H1 (cell line): Measurements from ENCODE around the gene EFEMP1. TPM values are rescaled to one million over a fixed set of nuclear protein-coding genes. Genes with fewer than 3 reads are reported as not detected.

ENCODE experiments used
- CTCF ChIA-PET: fragments of 300-600 bp; sonication (Branson Sonifier 250); formaldehyde crosslinking; loops from one replicate; lab custom pipeline; 2021; ENCODE audit not compliant: partially characterized antibody; lab: Charles Lee
- POLR2A ChIA-PET: fragments of 300-600 bp; sonication (Branson Sonifier 250); formaldehyde crosslinking; loops from one replicate; lab custom pipeline; 2021; ENCODE audit warnings: inconsistent platforms; ENCODE audit not compliant: partially characterized antibody; lab: Charles Lee
- DNase-seq, 2 experiments: peaks; one replicate each; pipeline versions ENCODE4 v3.0.0 to v3.0.0-alpha.2; 2010 to 2022; ENCODE audit warnings: low spot score in 2 of 2, low read depth in 1 of 2, mixed read lengths in 1 of 2
- FAIRE-seq: peaks from 2 replicates; lab custom pipeline; 2011; peaks lifted over from hg19 to GRCh38; lab: Jason Lieb, UNC
- H2AFZ ChIP-seq: 2 replicates; pipeline ENCODE4 v1.8.1; 2012; ENCODE audit warnings: low read length, inconsistent platforms
- H2AK5ac ChIP-seq: 2 replicates; pipeline ENCODE4 v1.6.1; 2013; ENCODE audit warnings: low read depth, low read length
- H2BK120ac ChIP-seq: replicated peaks from 2 replicates; pipeline ENCODE3; 2013; ENCODE audit warnings: low read depth, low read length, inconsistent platforms
- H2BK12ac ChIP-seq: 2 replicates; pipeline ENCODE4 v1.6.1; 2013; ENCODE audit warnings: low read depth, low read length
- H2BK15ac ChIP-seq: 2 replicates; pipeline ENCODE4 v1.6.1; 2013; ENCODE audit warnings: low read length
- H2BK20ac ChIP-seq: 2 replicates; pipeline ENCODE4 v1.6.1; 2013; ENCODE audit warnings: low read length
- H2BK5ac ChIP-seq: 2 replicates; pipeline ENCODE4 v1.6.1; 2013; ENCODE audit warnings: low read depth, low read length
- H3K14ac ChIP-seq: 2 replicates; pipeline ENCODE4 v1.6.1; 2013; ENCODE audit warnings: inconsistent platforms; ENCODE audit not compliant: insufficient read length
- H3K18ac ChIP-seq: 2 replicates; pipeline ENCODE4 v1.6.1; 2013; ENCODE audit warnings: low read length; ENCODE audit errors: extremely low read depth
- H3K23ac ChIP-seq: 2 replicates; pipeline ENCODE4 v1.6.1; 2013; ENCODE audit warnings: inconsistent platforms; ENCODE audit not compliant: insufficient read length
- H3K23me2 ChIP-seq: 2 replicates; pipeline ENCODE4 v1.6.1; 2013; ENCODE audit warnings: low read depth, low read length
- H3K27ac ChIP-seq: 2 replicates; pipeline ENCODE4 v1.6.1; 2011; ENCODE audit warnings: low read depth, low read length, inconsistent platforms
- H3K27me3 ChIP-seq, 4 experiments: replicated peaks in 1 of 4; 1 replicate in 1 of 4; 2 replicates in 3 of 4; pipeline versions ENCODE4 v1.6.1 to v1.8.1; 2011 to 2013; ENCODE audit warnings: low read length in 3 of 4, mild to moderate bottlenecking in 3 of 4, inconsistent platforms in 2 of 4, mixed read lengths in 2 of 4, moderate library complexity in 1 of 4; ENCODE audit not compliant: control insufficient read depth in 3 of 4, insufficient read depth in 3 of 4; ENCODE audit errors: extremely low read depth in 1 of 4
- H3K36me3 ChIP-seq, 4 experiments: 2 replicates each; pipeline versions ENCODE4 v1.6.1 to v1.8.1; 2011 to 2013; ENCODE audit warnings: mild to moderate bottlenecking in 4 of 4, low read length in 3 of 4, moderate library complexity in 2 of 4, control low read depth in 1 of 4, inconsistent platforms in 1 of 4; ENCODE audit not compliant: insufficient read depth in 4 of 4, control insufficient read depth in 2 of 4
- H3K4ac ChIP-seq: replicated peaks from 2 replicates; pipeline ENCODE3; 2013; ENCODE audit warnings: low read length, low read depth, mixed read lengths, inconsistent platforms; ENCODE audit not compliant: insufficient read length
- H3K4me1 ChIP-seq, 4 experiments: replicated peaks in 1 of 4; 1 replicate in 1 of 4; 2 replicates in 3 of 4; pipeline versions ENCODE4 v1.6.1 to v1.8.1; 2011 to 2013; ENCODE audit warnings: low read length in 3 of 4, inconsistent platforms in 2 of 4, mixed read lengths in 1 of 4; ENCODE audit not compliant: insufficient read depth in 4 of 4, control insufficient read depth in 3 of 4
- H3K4me2 ChIP-seq, 2 experiments: 2 replicates each; pipeline versions ENCODE4 v1.6.1 to v1.8.1; 2011 to 2013; ENCODE audit warnings: low read depth in 2 of 2, low read length in 2 of 2, control low read depth in 1 of 2, inconsistent platforms in 1 of 2, mild to moderate bottlenecking in 1 of 2; ENCODE audit not compliant: insufficient read depth in 1 of 2
- H3K4me3 ChIP-seq, 4 experiments: fragments of 200-600, 300-600 bp in 1 of 4; sonication (generic), shearing (Covaris generic), sonication (Bioruptor Twin) in 1 of 4; 2 replicates each; pipeline versions ENCODE4 v1.5.1 to v1.8.1; 2011 to 2016; ENCODE audit warnings: low read length in 4 of 4, low read depth in 3 of 4, control low read depth in 2 of 4, inconsistent platforms in 2 of 4, mild to moderate bottlenecking in 2 of 4, mixed read lengths in 1 of 4, moderate library complexity in 1 of 4; ENCODE audit not compliant: insufficient read depth in 2 of 4; ENCODE audit errors: extremely low read depth in 1 of 4
- H3K56ac ChIP-seq: replicated peaks from 2 replicates; pipeline ENCODE3; 2013; ENCODE audit warnings: low read depth, mild to moderate bottlenecking, mixed read lengths, low read length, inconsistent platforms; ENCODE audit not compliant: insufficient read length
- H3K79me1 ChIP-seq: 2 replicates; pipeline ENCODE4 v1.6.1; 2013; ENCODE audit warnings: low read depth, low read length, control low read depth
- H3K79me2 ChIP-seq, 2 experiments: 2 replicates each; pipeline versions ENCODE4 v1.6.1 to v1.8.1; 2012 to 2013; ENCODE audit warnings: low read length in 2 of 2, mild to moderate bottlenecking in 2 of 2, inconsistent platforms in 1 of 2; ENCODE audit not compliant: insufficient read depth in 2 of 2, control insufficient read depth in 1 of 2
- H3K9ac ChIP-seq, 4 experiments: replicated peaks in 1 of 4; 1 replicate in 1 of 4; 2 replicates in 3 of 4; pipeline versions ENCODE4 v1.6.1 to v1.8.1; 2011 to 2013; ENCODE audit warnings: low read depth in 3 of 4, low read length in 3 of 4, control low read depth in 2 of 4, mild to moderate bottlenecking in 2 of 4, moderate library complexity in 2 of 4, inconsistent platforms in 1 of 4; ENCODE audit errors: extremely low read depth in 1 of 4
- H3K9me3 ChIP-seq, 2 experiments: 2 replicates each; pipeline versions ENCODE4 v1.6.1 to v1.8.1; 2012 to 2013; ENCODE audit warnings: mild to moderate bottlenecking in 2 of 2, moderate library complexity in 2 of 2, control low read depth in 1 of 2, inconsistent platforms in 1 of 2, low read depth in 1 of 2, low read length in 1 of 2, mixed read lengths in 1 of 2; ENCODE audit not compliant: insufficient read depth in 2 of 2
- H4K20me1 ChIP-seq, 2 experiments: replicated peaks in 1 of 2; 2 replicates each; pipeline versions ENCODE3 to v1.8.1; 2011 to 2013; ENCODE audit warnings: inconsistent platforms in 2 of 2, low read length in 2 of 2, mild to moderate bottlenecking in 1 of 2; ENCODE audit not compliant: insufficient read depth in 2 of 2, control insufficient read depth in 1 of 2
- H4K5ac ChIP-seq: 2 replicates; pipeline ENCODE4 v1.6.1; 2013; ENCODE audit warnings: low read length, low read depth, mixed read lengths, inconsistent platforms; ENCODE audit not compliant: insufficient read length
- H4K8ac ChIP-seq: 2 replicates; pipeline ENCODE4 v1.8.0; 2013; ENCODE audit warnings: mild to moderate bottlenecking, moderate library complexity, low read length, inconsistent platforms; ENCODE audit not compliant: insufficient read depth; ENCODE audit errors: extremely low read depth
- H4K91ac ChIP-seq: replicated peaks from 2 replicates; pipeline ENCODE3; 2013; ENCODE audit warnings: low read length, mixed read lengths, inconsistent platforms; ENCODE audit not compliant: insufficient read length
- BRCA1 ChIP-seq: IDR thresholded peaks from 2 replicates; pipeline ENCODE4 v1.6.1; 2012; ENCODE audit warnings: low read depth, low read length, improper control_type of control experiment
- CBX5 ChIP-seq: fragments of 300-800, 300-1000 bp; sonication (generic); IDR thresholded peaks from 2 replicates; pipeline ENCODE4 v1.7.1; 2016; ENCODE audit warnings: antibody characterized with exemption, low read length, low read depth
- CBX8 ChIP-seq: fragments of 300-800, 300-1000 bp; sonication (generic); IDR thresholded peaks from 2 replicates; pipeline ENCODE4 v1.7.1; 2016; ENCODE audit warnings: low read depth, low read length, borderline replicate concordance
- CREB1 ChIP-seq: IDR thresholded peaks from 2 replicates; pipeline ENCODE4 v1.6.1; 2012; ENCODE audit warnings: inconsistent platforms
- EZH2 ChIP-seq: fragments of 200-600 bp; sonication (generic); IDR thresholded peaks from 2 replicates; pipeline ENCODE4 v1.7.1; 2012; ENCODE audit warnings: low read depth, mild to moderate bottlenecking, moderate library complexity, low read length, inconsistent platforms; ENCODE audit not compliant: severe bottlenecking
- FOSL1 ChIP-seq: IDR thresholded peaks from 2 replicates; pipeline ENCODE4 v1.6.1; 2011; ENCODE audit warnings: mild to moderate bottlenecking, low read depth, low read length, moderate library complexity; ENCODE audit not compliant: insufficient read depth
- HDAC2 ChIP-seq, 2 experiments: fragments of 300-600 bp in 1 of 2; sonication (generic) in 1 of 2; IDR thresholded peaks; 2 replicates each; pipeline ENCODE4 v1.6.1; 2011 to 2012; ENCODE audit warnings: low read depth in 2 of 2, low read length in 2 of 2, mild to moderate bottlenecking in 2 of 2, moderate library complexity in 2 of 2, borderline replicate concordance in 1 of 2, inconsistent platforms in 1 of 2
- JUN ChIP-seq: IDR thresholded peaks from 2 replicates; pipeline ENCODE4 v1.6.1; 2011; ENCODE audit warnings: low read depth, mild to moderate bottlenecking, improper control_type of control experiment, low read length
- KDM5A ChIP-seq: fragments of 200-600 bp; IDR thresholded peaks from 2 replicates; pipeline ENCODE4 v1.7.1; 2012; ENCODE audit warnings: mild to moderate bottlenecking, low read length, inconsistent platforms, mixed read lengths
- POLR2AphosphoS5 ChIP-seq: IDR thresholded peaks from 2 replicates; pipeline ENCODE4 v1.6.1; 2011; ENCODE audit warnings: low read depth, low read length
- RAD21 ChIP-seq, 2 experiments: IDR thresholded peaks in 1 of 2; conservative IDR thresholded peaks in 1 of 2; 2 replicates each; pipeline ENCODE4 v1.6.1; 2011; ENCODE audit warnings: low read depth in 2 of 2, low read length in 2 of 2, improper control_type of control experiment in 1 of 2, inconsistent platforms in 1 of 2, mild to moderate bottlenecking in 1 of 2, moderate library complexity in 1 of 2
- RNF2 ChIP-seq: fragments of 200-900, 300-1000 bp; sonication (generic); IDR thresholded peaks from 2 replicates; pipeline ENCODE4 v1.7.1; 2016; ENCODE audit warnings: borderline replicate concordance, low read depth, mild to moderate bottlenecking, antibody characterized with exemption, low read length; ENCODE audit not compliant: poor library complexity, severe bottlenecking; ENCODE audit errors: missing control alignments
- SP1 ChIP-seq: IDR thresholded peaks from 2 replicates; pipeline ENCODE4 v1.6.1; 2011; ENCODE audit warnings: low read depth, low read length
- WGBS, 2 experiments: shearing (Covaris generic) in 1 of 2; methylation state at CpG; one replicate each; pipeline versions ENCODE4 v1.1.6 to v1.1.7; 2013 to 2015; ENCODE audit warnings: low lambda C conversion rate in 2 of 2, mixed read lengths in 2 of 2, inconsistent platforms in 1 of 2, low coverage in 1 of 2, missing lambda C conversion rate in 1 of 2; ENCODE audit not compliant: insufficient replicate concordance in 2 of 2, insufficient coverage in 1 of 2, insufficient read length in 1 of 2; ENCODE audit errors: extremely low coverage in 1 of 2, missing lambda C conversion rate in 1 of 2; 5-methylcytosine and 5-hydroxymethylcytosine counted together
- polyA plus RNA-seq, 7 experiments: library from polyadenylated mRNA; depleted of rRNA in 3 of 7; stranded (reverse) in 5 of 7; unstranded in 2 of 7; fragments of >200 nt in 5 of 7; fragments of 200-250 nt in 2 of 7; gene quantifications; 1 replicate in 5 of 7; 2 replicates in 1 of 7; 4 replicates in 1 of 7; pipeline versions ENCODE4 v1.2.1 to v1.2.3, GENCODE V29; 2011 to 2013; ENCODE audit warnings: missing spikeins in 2 of 7, mixed read lengths in 2 of 7
- total RNA-seq: library from RNA; stranded (reverse); fragmentation: NEBNext Ultra II Directional; extraction: Animal tissue kit (Norgen Biotek cat#: 25700); gene quantifications from 2 replicates; pipeline ENCODE4 v1.2.1, GENCODE V29; 2021

The EFEMP1 gene
- total and polyA plus RNA-seq, 2 of the 8 experiments (the other 6 are each of a cell fraction or from before 2014, with no cell fraction given): 15.5 to 19.7 TPM

- no peak overlapping the region for H4K8ac ChIP-seq
- no peaks in the 10 kb centered on the region for H3K23me2 ChIP-seq
- H3K79me1 ChIP-seq: no peaks in the 10 kb centered on the region
- H3K4ac ChIP-seq: no peak overlapping the region
- TF ChIP-seq SP1 (no peak), POLR2AphosphoS5 (no peak), CBX8 (no peak), CBX5 (no peak), RAD21 (IDR thresholded peaks at IDR 0.05 in 1 of 2, conservative IDR thresholded peaks at IDR 0.05 in 1 of 2; ENCODE audit: low read depth in 2 of 2, low read length in 2 of 2) (no peak), EZH2 (no peak), CREB1 (no peak), BRCA1 (no peak), FOSL1 (no peak), HDAC2 (IDR thresholded peaks at IDR 0.05; ENCODE audit: borderline replicate concordance in 1 of 2, low read depth in 2 of 2, low read length in 2 of 2) (no peak), RNF2 (no peak), JUN (no peak), KDM5A (no peak)
- TF ChIP-seq, all 59 proteins: peak for 0
- H3K4me2 ChIP-seq: no peak overlapping the region
- H3K14ac ChIP-seq: no peak overlapping the region
- no peak overlapping the region for H2BK5ac ChIP-seq
- H3K4me1 ChIP-seq: peaks cover 0 to 4% (median 2%) of the 10 kb centered on the region in 4 experiments; a peak in 3 of 7 replicates
- no peak overlapping the region for H2AK5ac ChIP-seq
- no peak overlapping the region for H2BK15ac ChIP-seq
- H4K5ac ChIP-seq: no peak overlapping the region
- no peak overlapping the region for H3K23ac ChIP-seq
- H2BK12ac ChIP-seq: no peak overlapping the region
- H3K36me3 ChIP-seq: no peaks in the 10 kb centered on the region
- H3K9ac ChIP-seq: no peak overlapping the region
- FAIRE-seq (no peak), DNase-seq (no peak)
- no peak overlapping the region for H2BK120ac ChIP-seq
- POLR2A ChIA-PET: no interaction called here
- H3K79me2 ChIP-seq: no peaks in the 10 kb centered on the region
- H4K20me1 ChIP-seq: no peaks in the 10 kb centered on the region
- no peak overlapping the region for H3K27ac ChIP-seq
- H2BK20ac ChIP-seq: no peak overlapping the region
- CTCF ChIA-PET: interaction anchor here (1.2 kb wide), 1 partner anchor 117 kb away, joined by 5 read pairs; no protein-coding TSS in a partner anchor
- no peaks in the 10 kb centered on the region for H3K9me3 ChIP-seq
- H4K91ac ChIP-seq: no peak overlapping the region
- H2AFZ ChIP-seq: no peak overlapping the region
- no peaks in the 10 kb centered on the region for H3K27me3 ChIP-seq
- no peak overlapping the region for H3K18ac ChIP-seq
- no peak overlapping the region for H3K4me3 ChIP-seq
- no peak overlapping the region for H3K56ac ChIP-seq
- 79% methylated on average over 1 of the region's 1 CpG; no CpG with 5 or more reads in 1 of the 2 experiments for WGBS, 2 experiments
These were observed 79.6 kb downstream of the EFEMP1 start for GRCh38 chr2:55843994-55844345.
